GM21619 (cell line): ENCODE data around the gene TOP3A.
"Not testable (repeated sequence)": the region's sequence is repeated elsewhere in the genome, so short reads cannot be mapped to it uniquely, and the experiment has no call there.

Source experiments
- ATAC-seq: cut with Tn5 transposase; IDR thresholded peaks from one replicate; pipeline ENCODE4 v1.9.1; 2021; ENCODE audit not compliant: unreplicated experiment

TOP3A gene

DNA sequence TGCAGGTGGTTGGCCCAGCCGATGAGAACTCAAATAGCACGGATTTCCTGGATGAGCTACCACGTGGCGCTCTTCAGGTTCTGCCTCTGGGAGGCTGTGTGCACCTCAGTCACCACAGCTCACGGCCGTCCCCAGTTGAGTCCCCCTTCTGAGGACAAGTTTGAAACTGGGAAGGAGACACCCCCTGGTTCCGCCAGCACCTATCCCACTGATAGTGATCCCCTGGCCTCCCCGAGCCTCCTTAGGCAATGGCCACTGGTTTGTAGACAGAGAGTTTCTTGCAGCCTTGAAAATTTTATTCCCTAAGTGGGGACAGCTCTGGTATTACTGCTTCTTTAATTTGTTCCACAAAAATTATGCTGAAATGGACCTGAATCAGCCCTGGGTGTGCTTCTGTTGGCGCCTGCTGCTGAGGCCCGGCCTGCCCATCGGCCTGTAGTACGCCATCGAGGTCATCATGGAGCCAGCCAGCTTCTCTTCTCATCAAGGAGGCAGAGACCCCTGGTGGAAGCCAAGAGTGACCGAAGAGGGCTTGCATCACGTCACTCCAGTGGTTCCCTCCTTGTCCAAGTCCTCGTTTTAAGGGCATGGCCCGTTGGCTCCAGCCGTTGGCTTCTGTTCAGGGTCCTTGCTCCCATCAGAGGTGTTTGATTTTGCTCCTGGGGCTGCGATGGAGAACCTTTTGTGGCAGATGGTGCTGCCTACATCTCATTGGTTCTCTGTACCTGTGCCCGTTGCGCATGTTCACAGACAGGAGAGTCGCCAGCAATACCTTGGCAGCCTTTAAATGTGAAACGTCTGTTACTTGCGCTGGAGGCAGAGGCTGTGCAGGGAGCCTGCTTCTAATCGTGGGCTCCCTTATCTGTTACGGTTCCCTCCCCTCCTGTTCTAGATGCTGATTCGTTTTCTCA, 9.6 kb upstream of the TOP3A start:
- ATAC-seq, result no peak

DNA sequence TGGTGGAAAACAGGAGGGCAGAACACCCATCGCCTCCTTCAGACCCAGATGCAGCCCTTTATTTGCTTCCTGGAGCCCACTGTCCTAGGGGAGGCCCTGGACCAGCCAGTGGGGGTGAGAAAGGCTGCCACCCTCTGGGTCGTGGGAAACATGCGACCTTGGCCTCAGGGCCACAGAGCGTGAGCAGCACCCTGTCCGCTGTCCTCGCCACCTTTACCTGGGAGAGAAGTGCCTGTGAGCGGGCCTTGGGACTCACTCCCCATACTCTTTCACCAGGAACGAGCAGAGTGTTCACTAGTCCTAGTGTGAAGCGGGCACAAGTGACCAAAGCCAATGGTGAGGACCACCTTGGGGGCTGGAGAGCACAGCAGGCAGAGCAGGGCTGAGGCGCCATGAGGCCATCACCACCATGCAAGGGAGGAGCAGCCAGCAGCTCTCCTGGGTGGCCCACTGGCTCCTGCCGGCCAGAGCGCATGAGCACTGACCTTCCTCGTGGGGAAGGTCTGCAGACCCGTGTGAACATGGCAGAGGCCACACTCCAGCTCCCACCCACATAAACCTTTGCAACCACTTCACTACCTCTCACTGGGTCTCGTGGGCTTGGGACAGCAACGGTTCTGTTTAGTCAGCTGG, 8.8 kb upstream of the TOP3A start:
- no peak for ATAC-seq

DNA sequence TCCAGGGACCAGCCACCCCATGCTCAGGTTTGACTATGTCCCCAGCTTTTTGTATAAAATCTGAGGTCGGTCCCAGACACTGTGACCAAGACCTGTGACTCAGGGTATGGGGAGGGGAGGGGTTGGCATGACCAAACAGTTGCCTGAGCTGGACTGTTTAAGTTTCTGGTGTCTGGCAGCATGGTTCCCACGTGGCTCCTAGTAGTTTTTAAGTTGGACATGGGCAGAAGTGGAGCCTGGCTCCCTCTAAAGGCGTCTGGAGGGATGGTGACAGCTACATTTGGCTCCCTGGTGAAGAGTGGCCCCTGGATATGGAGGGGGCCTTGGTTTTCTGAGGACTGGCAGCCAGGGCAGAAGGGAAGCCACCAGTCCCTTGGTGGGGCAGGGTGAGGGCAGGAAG, 8.2 kb upstream of the TOP3A start:
- no peak for ATAC-seq

DNA sequence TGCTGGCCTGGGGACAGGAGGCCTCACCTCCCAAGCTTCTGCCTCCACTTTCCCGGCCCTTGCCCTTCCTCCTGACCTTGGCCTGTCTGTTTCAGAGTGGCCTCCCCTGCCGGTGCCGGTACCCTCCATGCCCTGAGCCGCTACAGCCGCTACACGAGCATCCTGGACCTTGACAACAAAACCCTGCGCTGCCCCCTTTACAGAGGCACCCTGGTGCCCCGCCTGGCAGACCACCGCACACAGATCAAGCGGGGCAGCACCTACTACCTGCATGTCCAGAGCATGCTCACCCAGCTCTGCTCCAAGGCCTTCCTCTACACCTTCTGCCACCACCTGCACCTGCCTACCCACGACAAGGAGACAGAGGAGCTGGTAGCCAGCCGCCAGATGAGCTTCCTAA, 7.7 kb upstream of the TOP3A start:
- ATAC-seq, result no peak

DNA sequence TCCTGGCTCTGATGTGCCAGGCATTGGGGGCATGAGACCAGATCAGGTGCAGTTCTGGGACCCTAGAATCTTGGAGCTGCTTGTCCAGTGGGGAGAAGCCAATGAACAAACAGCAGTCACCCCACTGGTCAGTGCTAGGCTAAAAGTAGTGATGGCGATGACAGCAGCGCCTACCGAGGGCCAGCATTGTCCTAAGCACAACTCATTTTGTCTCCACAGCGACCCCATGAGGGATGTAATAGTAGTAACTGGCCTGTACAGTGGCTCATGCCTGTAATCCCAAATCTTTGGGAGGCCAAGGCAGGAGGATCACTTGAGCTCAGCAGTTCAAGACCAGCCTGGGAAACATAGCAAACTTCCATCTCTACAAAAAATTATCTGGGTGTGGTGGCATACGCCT, 6.5 kb upstream of the TOP3A start:
- no peak for ATAC-seq

DNA sequence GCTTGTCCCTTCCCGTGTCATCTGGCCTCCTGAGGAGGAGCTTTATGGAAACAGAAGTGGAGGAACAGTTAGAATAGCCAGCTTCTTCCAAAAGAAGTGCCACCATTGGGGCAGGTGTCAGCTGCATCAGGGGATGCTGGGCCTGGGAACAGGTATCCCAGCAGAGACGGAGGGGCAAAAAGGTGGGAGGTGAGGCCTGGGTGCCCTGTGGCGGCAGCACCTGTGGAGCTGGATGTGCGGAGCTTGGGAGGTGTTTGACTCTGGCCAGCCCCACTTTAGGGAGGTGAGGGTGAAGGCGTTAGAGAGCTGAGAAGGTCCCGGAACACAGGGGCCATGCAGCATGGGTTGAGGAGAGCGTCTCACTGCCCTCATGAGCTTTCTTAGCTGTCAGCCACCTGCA, 5.5 kb upstream of the TOP3A start:
- ATAC-seq, result no peak

DNA sequence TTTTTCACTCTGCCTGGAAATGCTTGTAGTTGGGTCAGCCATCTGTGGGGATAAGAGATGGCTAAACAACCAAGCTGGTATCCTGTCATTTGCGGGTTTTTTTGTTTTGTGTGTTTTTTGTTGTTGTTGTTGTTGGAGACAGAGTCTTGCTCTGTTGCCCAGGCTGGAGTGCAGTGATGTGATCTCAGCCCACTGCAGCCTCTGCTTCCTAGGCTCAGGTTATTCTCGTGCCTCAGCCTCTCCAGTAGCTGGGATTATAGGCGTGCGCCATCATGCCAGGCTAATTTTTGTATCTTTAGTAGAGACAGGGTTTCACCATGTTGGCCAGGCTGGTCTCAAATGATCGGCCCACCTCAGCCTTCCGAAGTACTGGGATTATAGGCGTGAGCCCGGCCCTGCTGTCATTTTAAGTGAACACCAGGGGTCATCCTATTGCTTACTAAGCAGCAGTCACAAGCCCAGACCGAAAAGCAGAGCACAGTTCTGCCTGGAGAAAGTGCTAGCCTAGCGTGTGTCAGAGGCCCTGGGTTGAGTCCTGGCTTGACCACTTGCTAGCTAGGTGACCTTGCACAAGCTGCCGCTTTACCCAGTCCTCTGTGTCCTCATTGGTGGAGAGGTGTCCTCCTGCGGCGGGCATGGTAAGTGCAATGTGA, 4.9 kb upstream of the TOP3A start:
- ATAC-seq, result no peak

DNA sequence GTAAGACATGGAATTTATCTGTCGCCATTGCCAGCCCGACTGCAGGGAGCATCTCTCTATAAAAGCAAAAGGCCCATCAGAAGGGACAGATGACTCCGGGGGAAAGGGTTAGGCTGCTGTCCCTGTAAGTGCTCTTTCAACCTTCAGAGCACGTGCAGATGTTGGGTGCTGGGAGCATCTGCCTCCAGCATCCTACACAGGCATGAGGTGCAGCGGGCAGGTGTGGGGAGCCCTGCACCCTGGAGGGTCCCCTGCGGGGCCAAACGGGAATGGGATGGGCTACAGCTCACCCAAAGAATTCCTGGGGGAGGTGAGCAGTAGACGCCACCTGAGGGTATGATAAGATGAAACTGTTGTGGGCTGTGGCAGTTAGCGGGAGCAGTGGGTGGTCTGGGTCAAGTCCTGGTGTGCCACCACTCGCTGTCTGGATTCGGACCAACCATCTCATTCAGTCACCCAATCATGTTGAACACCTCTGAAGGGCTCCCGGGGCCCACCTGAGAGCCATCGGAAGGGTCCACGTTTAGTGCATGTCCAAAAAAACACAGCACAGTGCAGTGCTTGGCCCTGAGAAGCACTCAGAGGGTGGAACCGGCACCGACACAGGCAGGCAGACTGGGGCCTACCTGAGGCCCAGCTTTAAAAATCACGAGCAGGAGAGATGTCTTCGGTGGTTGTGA, 4.1 kb upstream of the TOP3A start:
- ATAC-seq, result no peak

DNA sequence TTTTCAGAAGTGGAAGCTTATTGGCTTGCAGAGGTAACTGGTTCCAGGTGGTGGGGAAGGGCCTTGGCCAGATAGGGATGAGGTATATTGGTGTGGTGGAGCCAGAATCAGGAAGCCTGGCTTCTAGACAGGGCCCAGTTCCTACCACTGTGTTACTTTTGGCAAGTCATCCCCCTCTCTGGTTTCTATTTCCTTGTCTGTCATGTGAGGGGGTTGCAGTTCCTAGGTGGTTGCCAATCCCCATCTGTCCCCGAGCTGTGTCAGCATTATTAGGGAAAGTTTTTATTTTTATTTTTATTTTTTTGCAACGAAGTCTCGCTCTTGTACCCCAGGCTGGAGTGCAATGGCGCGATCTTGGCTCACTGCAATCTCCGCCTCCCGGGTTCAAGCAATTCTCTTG, 3.3 kb upstream of the TOP3A start:
- ATAC-seq, result no peak

DNA sequence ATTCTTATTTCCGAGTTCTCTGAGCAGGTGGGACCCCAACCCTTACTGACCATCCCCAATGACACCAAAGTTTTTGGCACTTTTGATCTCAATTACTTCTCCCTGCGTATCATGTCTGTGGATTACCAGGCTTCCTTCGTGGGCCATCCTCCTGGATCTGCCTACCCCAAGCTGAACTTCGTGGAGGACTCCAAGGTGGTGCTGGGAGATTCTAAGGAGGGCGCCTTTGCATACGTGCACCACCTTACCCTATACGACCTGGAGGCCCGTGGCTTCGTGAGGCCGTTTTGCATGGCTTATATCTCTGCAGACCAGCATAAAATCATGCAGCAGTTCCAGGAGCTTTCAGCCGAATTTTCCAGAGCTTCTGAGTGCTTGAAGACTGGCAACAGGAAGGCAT, 1.2 kb upstream of the TOP3A start:
- ATAC-seq, result no peak

DNA sequence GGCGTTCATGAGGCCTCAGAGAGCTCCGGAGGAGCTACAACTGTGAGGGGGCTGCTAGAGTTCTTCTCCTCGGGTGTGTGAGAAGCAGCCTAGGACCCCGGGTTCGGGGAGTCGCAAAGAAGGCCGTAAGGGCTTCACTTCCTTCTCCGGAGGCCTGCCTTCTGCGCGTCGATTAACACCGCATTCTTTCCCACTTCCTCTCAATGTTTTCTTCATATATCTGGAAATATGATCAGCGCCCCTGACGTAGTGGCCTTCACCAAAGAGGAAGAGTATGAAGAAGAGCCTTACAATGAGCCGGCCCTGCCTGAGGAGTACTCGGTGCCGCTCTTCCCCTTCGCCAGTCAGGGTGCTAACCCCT, 748 bp upstream of the TOP3A start:
- ATAC-seq, result no peak

DNA sequence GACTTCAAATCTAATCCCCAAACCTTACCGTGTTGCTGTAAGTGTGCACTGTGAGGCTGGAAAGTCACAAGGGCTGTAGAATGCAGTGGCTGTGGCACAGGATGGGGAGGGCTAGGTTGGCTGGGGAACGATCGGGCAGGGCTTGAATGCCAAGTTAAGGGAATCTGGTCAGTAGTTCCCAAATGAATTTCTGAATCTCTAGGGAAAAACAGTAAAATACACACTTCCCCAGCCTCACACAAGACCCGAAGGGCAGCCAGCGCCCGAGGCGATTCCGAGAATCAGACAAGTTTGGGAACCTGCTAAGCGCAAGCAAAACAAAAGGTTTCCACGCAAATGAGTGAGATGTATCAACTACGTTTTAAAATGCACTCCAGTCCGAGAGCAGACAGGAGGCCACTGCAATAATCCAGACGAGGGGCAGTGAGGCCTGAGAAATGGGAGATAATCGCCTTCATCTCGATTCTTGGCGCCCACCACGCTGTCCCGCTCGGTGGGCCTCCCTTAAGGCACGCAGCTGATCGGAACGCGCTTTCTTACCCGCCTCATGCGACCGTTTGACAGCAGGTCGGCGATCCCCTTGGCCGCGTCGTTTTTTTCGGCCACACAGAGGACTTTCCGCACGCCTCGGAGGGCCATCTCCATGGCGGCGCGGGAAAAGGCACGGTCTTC, 599 bp downstream of the TOP3A start:
- no peak for ATAC-seq

DNA sequence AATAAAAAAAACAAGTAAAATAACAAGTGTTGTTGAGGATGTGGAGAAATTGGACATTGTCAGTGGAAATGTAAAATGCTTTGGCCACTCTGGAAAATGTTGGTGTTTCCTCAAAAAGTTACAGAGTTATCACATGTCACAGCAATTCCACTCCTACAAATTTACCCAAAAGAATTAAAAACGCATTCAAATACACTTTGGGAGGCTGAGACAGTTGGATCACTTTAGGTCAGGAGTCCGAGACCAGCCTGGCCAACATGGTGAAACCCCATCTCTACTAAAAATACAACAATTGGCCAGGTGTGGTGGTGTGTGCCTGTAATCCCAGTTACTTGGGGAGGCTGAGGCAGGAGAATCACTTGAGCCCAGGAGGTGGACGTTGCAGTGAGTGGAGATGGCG, 5.6 kb downstream of the TOP3A start:
- ATAC-seq, result no peak

DNA sequence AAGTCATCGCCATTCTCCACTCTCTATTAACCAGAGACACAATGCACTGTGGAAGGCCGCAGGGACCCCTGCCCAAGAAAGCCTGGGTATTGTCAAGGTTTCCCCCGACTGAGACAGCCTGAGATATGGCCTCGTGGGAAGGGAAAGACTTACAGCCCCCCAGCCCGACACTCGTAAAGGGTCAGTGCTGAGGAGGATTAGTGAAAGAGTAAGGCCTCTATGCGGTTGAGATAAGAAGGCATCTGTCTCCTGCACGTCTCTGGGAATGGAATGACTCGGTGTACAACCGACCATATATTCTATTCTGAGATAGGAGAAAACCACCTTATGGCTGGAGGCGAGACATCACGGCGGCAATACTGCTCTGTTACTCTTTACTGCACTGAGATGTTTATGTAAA, 11.6 kb downstream of the TOP3A start:
- ATAC-seq, result not testable (repeated sequence)

DNA sequence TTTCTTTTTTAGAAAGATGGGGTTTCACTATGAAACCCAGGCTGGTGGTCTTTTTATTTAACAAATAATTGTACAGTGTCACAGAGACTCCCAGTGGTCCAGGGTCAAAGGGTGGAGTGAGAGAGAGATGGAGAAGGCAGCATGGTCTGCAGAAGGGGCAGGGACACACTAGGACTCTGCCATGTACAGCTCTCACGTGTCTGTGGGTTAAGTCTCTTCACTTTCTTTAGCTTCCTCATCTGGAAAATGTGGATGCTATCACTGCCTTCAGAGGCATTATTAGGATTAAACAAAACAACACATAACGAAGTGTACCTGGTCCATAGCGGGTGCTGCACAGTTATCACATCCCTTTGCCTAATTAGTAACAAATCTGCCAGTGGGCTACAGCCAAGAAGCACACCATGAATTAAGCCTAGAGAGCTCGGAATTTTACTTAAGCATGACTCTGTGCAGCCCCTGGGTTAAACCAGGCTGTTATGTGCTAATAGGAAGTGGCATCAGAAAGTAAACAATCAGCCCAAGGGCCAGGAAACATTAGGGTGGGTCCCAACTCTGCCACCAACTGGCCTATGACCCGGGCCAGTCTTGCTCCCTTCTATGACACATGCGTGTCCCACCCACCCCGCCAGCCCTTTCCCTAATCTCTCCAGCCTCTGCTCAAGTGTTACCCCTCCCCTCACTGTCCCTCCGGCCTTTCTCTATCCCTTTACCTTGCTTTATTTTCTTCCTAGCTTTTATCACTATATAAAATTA, 13.9 kb downstream of the TOP3A start:
- no peak for ATAC-seq

DNA sequence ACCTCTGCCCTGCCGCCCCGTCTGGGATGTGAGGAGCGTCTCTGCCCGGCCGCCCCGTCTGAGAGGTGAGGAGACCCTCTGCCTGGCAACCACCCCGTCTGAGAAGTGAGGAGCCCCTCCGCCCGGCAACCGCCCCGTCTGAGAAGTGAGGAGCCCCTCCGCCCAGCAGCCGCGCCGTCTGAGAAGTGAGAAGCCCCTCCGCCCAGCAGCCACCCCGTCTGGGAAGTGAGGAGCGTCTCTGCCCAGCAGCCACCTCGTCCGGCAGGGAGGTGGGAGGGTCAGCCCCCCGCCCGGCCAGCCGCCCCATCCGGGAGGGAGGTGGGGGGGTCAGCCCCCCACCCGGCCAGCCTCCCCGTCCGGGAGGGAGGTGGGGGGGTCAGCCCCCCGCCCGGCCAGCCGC, 16.7 kb downstream of the TOP3A start:
- not testable (repeated sequence) for ATAC-seq

DNA sequence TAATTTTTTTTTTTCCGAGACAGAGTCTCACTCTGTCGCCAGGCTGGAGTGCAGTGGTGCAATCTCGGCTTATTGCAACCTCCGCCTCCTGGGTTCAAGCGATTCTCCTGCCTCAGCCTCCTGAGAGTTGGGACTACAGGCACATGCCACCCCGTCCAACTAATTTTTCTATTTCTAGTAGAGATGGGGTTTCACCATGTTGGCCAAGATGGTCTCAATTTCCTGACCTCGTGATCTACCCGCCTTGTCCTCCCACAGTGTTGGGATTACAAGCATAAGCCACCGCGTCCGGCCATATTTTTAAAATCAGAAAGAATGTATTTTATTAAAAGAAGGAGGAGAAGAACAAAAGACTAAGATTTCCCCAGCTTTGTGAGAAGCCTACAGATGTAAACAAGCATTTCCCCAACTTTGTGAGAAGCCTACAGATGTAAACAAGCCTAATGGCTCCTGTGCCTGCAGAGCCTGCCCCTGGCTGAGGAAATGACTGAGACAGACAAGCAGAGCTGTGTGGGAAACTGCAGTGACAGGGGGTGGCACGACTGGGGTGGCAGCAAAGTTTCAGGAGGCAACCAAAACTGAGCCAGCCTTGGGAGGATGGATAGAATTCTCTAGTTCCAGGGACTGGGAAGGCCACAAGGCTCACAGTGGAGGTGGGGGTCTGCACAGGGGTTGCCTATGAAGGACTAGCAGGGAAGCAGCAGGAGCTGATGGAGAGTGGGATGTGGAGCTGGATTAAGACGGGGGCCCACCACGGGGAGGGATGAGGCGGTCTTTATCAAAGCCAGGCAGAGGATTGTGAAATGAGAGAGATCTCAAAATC, 22.9 kb downstream of the TOP3A start:
- ATAC-seq, result no peak

DNA sequence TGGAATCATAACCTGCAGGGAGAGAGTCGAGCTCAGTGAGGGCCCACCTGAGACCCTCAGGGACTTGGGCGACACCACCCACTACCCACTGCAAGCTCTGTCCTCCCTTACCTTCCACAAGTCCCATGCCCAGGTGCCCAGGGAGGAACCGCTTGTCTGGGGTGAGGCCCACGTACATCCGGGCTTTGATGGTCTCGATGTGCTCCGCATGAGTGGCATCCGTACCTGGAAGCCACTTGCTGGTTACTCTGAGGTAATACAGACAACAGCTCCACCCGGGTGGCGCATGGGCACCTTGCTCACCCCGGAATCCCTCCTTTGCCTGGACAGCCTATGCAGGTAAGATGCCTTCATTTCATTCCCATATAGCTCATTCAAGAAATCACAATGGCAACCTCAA, 29.5 kb downstream of the TOP3A start:
- ATAC-seq, result no peak

DNA sequence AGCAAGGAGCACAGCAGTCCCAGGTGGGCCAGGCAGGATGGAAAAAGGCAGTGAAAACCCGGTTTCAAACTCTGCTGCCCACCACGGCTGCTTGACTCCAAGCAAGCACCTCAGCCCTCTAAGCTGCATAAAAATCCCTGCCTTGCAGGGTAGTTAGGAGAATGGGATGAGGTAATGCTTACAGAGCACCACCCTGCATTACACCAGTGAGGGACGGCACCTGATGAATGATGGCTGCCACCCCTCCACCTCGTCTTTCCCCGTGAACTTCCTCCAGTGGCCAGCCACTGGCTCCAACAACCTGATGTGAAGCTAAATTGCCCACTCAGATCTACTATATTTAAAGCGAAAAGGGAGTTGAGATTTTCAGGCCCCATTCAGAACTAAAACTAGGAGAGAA, 33.0 kb downstream of the TOP3A start:
- no peak for ATAC-seq
